Measurements from ENCODE around the gene TBX3. TPM values are rescaled to one million over a fixed set of nuclear protein-coding genes. Genes with fewer than 3 reads are reported as not detected.

TBX3 gene
- total RNA-seq, 2 donors from 2014 or later: 6.1 to 16.1 TPM

DNA sequence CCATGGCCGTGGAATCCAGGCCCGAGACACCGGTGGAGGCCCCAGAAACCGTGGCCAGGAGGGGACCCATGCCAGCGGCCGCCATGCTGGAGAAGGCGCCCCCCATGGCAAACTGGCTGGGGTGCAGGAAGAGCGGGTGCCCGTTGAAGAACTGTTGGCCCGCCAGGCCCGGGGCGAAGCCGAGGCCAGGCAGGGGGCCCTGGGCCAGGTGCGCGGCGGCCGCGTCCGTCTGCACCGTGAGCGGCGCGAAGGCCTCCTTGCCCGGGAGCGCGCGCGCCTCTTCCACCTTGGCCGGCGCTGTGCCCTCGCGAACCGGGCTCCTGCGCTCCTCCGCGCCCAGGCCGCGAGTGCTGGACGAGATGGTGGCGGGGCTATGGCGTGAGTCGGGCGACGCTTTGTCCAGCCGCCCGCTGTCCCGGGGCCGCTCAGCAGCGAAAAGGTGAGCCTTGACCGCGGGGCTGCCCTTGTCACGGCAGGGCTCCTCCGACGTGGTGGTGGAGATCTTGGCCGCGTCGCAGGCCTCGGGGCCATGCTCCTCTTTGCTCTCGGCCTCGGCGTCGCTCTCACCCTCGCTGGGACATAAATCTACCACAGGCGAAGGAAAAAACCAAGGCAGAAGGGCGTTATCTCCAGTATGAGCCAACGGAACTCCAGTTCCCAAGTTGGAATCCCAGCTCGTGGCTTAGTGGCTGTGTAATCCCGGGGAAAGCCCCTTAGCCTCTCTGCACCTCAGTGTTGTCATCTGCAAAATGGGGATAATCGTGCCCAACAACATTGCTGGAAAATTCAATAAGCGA is 9.5 kb downstream of the TBX3 start:
- TF ChIP-seq, protein P1, sequence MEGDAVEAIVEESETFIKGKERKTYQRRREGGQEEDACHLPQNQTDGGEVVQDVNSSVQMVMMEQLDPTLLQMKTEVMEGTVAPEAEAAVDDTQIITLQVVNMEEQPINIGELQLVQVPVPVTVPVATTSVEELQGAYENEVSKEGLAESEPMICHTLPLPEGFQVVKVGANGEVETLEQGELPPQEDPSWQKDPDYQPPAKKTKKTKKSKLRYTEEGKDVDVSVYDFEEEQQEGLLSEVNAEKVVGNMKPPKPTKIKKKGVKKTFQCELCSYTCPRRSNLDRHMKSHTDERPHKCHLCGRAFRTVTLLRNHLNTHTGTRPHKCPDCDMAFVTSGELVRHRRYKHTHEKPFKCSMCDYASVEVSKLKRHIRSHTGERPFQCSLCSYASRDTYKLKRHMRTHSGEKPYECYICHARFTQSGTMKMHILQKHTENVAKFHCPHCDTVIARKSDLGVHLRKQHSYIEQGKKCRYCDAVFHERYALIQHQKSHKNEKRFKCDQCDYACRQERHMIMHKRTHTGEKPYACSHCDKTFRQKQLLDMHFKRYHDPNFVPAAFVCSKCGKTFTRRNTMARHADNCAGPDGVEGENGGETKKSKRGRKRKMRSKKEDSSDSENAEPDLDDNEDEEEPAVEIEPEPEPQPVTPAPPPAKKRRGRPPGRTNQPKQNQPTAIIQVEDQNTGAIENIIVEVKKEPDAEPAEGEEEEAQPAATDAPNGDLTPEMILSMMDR (IDR thresholded peaks at IDR 0.05): no peak
- Histone ChIP-seq H3K4me3 (no peak overlapping the region), H3K36me3 (peaks cover 26% of the 10 kb centered on the region), H3K27me3 (no peaks in the 10 kb centered on the region), H3K4me1 (peaks cover 0 to 19% of the 10 kb centered on the region in 2 donors), H3K9me3 (no peaks in the 10 kb centered on the region), H3K27ac (no peak overlapping the region)
- no peak for DNase-seq (ENCODE audit: low spot score)

DNA sequence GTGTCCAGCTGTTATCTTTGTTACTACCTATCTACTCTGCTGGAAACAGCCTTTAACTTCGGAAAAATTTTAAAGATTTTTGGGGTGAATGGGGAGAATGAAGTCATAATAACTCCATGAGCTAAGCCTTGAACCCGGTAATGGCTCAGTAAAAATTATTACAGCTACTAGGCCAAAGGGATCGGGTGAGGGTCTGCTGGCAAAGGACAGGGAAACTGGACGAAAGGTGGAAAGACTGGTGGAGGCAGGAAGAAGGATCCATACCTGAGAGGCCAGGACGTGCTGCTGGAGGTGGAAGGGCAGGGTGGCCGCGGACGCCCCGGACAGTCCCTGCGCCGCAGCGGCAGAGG is 10.1 kb downstream of the TBX3 start:
- Histone ChIP-seq H3K27ac (no peak overlapping the region), H3K27me3 (no peaks in the 10 kb centered on the region), H3K4me3 (no peak overlapping the region), H3K36me3 (peaks cover 26% of the 10 kb centered on the region), H3K4me1 (peaks cover 0 to 18% of the 10 kb centered on the region in 2 donors), H3K9me3 (no peaks in the 10 kb centered on the region)
- DNase-seq (ENCODE audit: low spot score): no peak
- TF ChIP-seq, protein P1 (IDR thresholded peaks at IDR 0.05): no peak

DNA sequence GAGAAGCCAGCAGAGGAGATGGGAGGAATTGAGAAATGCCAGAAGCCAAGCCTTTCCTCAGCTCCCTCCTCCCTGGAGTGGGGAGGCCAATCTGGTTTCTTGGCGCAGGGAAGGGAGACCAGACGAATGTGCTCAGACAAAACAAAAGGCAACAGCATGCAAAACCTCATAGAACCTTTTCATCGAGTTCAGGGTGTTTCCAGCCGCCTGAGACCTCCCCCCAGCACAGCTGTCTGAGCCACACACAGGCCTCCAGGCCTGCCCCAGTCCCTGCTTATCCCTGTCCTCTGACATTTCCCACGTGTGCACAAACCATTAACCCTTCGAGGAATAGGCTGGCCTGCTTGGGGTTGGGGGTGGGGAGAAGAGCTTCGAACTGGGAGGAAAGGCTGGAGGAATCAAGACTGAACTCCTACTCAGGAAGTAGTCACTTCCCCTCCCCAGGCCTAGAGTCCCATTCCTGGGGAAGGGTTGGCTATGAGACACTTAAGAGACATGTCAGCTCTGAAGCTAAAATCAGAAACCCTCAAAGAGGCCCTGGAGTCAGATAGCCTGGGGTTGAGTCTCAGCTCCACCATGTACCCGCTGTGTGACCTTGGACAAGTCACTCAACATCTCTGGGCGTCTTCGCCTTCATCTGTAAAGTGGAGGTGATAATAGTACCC is 10.7 kb downstream of the TBX3 start:
- Histone ChIP-seq H3K36me3 (peaks cover 26% of the 10 kb centered on the region), H3K4me3 (no peak overlapping the region), H3K27ac (peak overlapping the region in 1 of 2 donors; percentile 10)

DNA sequence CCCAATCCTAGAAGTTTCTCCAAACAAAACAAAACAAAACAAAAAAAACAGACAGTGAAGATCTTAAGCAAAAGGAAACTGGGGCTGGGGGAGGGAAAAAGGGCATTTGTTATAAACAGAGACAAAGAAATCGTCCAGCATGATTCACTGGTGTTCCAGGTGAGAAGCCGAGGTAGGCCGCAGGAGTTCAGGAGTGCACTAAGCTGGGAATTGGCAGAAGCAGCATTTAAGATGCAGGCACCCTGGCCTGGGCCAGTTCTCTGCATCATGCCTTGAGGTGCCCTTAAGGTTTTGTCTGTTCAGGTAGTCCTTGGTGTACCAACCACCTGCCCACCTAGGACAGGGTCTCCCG is 11.2 kb downstream of the TBX3 start:
- TF ChIP-seq, protein P1 (IDR thresholded peaks at IDR 0.05): no peak
- no peaks in the 10 kb centered on the region for H3K27me3 ChIP-seq
- H3K4me1 ChIP-seq: peaks cover 0 to 22% of the 10 kb centered on the region in 2 donors
- H3K9me3 ChIP-seq: no peaks in the 10 kb centered on the region
- H3K4me3 ChIP-seq: no peak overlapping the region
- DNase-seq (ENCODE audit: low spot score): no peak
- H3K36me3 ChIP-seq: peaks cover 26% of the 10 kb centered on the region
- H3K27ac ChIP-seq: peak overlapping the region in 1 of 2 donors; percentile 10

More for the DNA sequence above, 10.7 kb downstream of the TBX3 start:
- H3K9me3 ChIP-seq: no peaks in the 10 kb centered on the region
- DNase-seq (ENCODE audit: low spot score): no peak
- H3K27me3 ChIP-seq: no peaks in the 10 kb centered on the region
- peaks cover 0 to 19% of the 10 kb centered on the region in 2 donors for H3K4me1 ChIP-seq
- TF ChIP-seq, protein P1 (IDR thresholded peaks at IDR 0.05): no peak

DNA sequence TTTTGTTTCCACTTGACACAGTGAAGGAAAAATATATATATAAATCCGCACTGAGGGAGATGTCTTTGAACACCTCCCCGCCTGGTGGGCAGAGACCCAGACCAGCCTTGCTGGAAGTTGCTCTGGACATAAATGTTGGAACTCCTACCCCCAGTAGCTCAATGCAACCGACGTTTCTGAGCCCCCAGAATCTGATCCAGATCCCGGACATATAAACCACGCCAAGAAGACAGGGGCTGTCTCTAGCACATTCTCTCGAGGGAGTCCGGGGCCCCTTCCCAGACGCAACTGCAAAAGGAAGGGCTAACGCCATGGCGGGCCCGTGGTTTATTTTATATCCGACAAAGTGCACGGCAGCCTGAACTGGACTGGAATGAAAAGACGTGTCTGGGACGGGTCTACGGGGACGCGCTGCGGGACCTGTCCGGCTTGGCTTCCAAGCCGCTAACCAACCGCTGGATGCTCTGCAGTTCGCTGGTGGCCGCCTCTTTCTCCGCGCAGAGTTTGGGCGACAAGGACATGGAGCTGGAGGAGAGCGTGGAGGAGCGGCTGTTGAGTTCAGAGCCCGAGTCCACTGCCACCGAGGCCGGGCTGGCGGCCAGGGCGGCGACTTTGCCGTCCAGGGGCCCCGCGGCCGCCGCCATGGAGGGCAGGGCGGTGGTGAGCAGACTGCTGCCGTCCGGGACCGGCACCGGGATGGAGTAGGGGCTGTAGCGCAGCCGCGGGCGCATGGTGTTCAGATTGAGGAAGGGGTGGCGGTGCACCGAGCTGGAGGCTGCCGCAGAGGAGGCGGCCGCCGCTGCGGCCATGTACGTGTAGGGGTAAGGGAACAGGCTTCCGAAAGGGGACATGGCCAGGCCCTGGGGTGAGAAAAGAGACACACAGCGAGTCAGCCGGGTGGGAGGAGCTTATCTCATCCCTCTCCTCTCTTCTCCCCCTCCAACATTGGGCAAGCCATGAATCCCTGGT is 12.2 kb downstream of the TBX3 start:
- peaks cover 0 to 4% of the 10 kb centered on the region in 2 donors for H3K27me3 ChIP-seq
- TF ChIP-seq, protein P1 (IDR thresholded peaks at IDR 0.05): no peak
- no peaks in the 10 kb centered on the region for H3K9me3 ChIP-seq
- DNase-seq (ENCODE audit: low spot score): no peak
- H3K27ac ChIP-seq: peak overlapping the region; percentile 10 to 20
- peaks cover 0 to 21% of the 10 kb centered on the region in 2 donors for H3K4me1 ChIP-seq
- H3K36me3 ChIP-seq: peaks cover 26% of the 10 kb centered on the region
- peak overlapping the region in 1 of 2 donors; percentile 6 for H3K4me3 ChIP-seq
